K562 (cell line): ENCODE data around the gene FAM114A1.

Experiments
- GMEB1 ChIP-seq: fragments of 250-450 bp; sonication (Bioruptor Pico); IDR thresholded peaks from 2 replicates; pipeline ENCODE4 v1.4.0; 2020; ENCODE audit warnings: mild to moderate bottlenecking
- HOMEZ ChIP-seq: fragments of 250-450 bp; sonication (Bioruptor Pico); IDR thresholded peaks from 2 replicates; pipeline ENCODE4 v1.4.0; 2020; ENCODE audit warnings: mild to moderate bottlenecking, moderate library complexity
- PHB2 ChIP-seq: fragments of 450-650 bp; IDR thresholded peaks from 2 replicates; pipeline ENCODE4 v1.6.1; 2017; ENCODE audit warnings: low read depth
- YY1 ChIP-seq, 3 experiments: IDR thresholded peaks; 2 replicates each; pipeline ENCODE4 v1.6.1; 2011; ENCODE audit warnings: low read length in 2 of 3, mild to moderate bottlenecking in 2 of 3, moderate library complexity in 2 of 3, borderline replicate concordance in 1 of 3, control low read depth in 1 of 3, low read depth in 1 of 3; ENCODE audit not compliant: insufficient read depth in 3 of 3, insufficient replicate concordance in 2 of 3, control insufficient read depth in 1 of 3, insufficient read length in 1 of 3; ENCODE audit errors: extremely low read depth in 1 of 3

- no peak for TF ChIP-seq PHB2
- TF ChIP-seq HOMEZ: no peak
- TF ChIP-seq GMEB1 (CRISPR knock-in tag): no peak
- TF ChIP-seq YY1 (IDR thresholded peaks at IDR 0.05; ENCODE audit: borderline replicate concordance in 1 of 3, control insufficient read depth in 1 of 3, extremely low read depth in 1 of 3, insufficient read depth in 3 of 3, insufficient read length in 1 of 3, insufficient replicate concordance in 2 of 3, low read depth in 1 of 3, low read length in 2 of 3): no peak
These were observed 44.8 kb upstream of the FAM114A1 start for GRCh38 chr4:38822748-38823303.
